ENCODE results near the gene MYO3B.
"Not testable (repeated sequence)": the region's sequence is repeated elsewhere in the genome, so short reads cannot be mapped to it uniquely, and the experiment has no call there.

GRCh38 chr2:170279615-170280014, 101.7 kb downstream of the MYO3B start:
- not testable (repeated sequence) for TF ChIP-seq CTCF (IDR thresholded peaks at IDR 0.05; ENCODE audit: low read depth, low read length, poor library complexity, severe bottlenecking); EZH2phosphoT487 (IDR thresholded peaks at IDR 0.05; ENCODE audit: borderline replicate concordance, low read length)

Measured in DOHH2 (cell line).